GM21423 (cell line): ENCODE data around the gene TCF25.
"Not testable (repeated sequence)": the region's sequence is repeated elsewhere in the genome, so short reads cannot be mapped to it uniquely, and the experiment has no call there.

Source experiments
- ATAC-seq: cut with Tn5 transposase; IDR thresholded peaks from one replicate; pipeline ENCODE4 v1.9.1; 2021; ENCODE audit warnings: mild to moderate bottlenecking, moderate library complexity; ENCODE audit not compliant: unreplicated experiment

Gene TCF25

GRCh38 chr16:89871895-89872294, 1.5 kb upstream of the TCF25 start:
- no peak for ATAC-seq

GRCh38 chr16:89873972-89874689, 739 bp downstream of the TCF25 start:
- peak; percentile 70 for ATAC-seq

- ATAC-seq = not testable (repeated sequence)
These were observed 5.7 kb downstream of the TCF25 start for GRCh38 chr16:89879123-89879522.

GRCh38 chr16:89880477-89881367, 7.3 kb downstream of the TCF25 start:
- no peak for ATAC-seq

- ATAC-seq = no peak
These were observed 8.0 kb downstream of the TCF25 start for GRCh38 chr16:89881368-89881730.

- no peak for ATAC-seq
These were observed 10.1 kb downstream of the TCF25 start for GRCh38 chr16:89883346-89884040.

DNA sequence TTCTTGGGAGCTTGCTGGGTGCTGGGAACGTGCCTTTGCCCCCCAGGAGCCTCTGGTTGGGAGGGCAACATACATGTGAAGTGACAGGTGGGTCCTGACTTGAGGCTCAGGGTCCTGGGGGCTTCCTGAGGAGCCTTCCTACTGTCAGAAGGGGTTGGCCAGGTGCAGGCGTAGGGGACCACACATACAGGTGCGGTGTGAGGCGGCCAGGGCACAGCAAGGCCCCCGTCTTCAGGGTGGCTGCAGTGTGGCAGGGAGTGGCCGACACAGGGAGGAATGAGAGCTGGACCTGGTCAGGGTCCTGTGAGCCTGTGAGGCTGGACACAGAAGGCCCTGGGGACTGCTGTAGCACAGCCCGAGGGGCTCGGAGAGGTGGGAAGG, 10.6 kb downstream of the TCF25 start:
- no peak for ATAC-seq

- ATAC-seq = no peak
These were observed 13.9 kb downstream of the TCF25 start for GRCh38 chr16:89887243-89887642.

GRCh38 chr16:89890200-89890599, 16.8 kb downstream of the TCF25 start:
- ATAC-seq = no peak

GRCh38 chr16:89890886-89891657, 17.7 kb downstream of the TCF25 start:
- ATAC-seq = no peak

DNA sequence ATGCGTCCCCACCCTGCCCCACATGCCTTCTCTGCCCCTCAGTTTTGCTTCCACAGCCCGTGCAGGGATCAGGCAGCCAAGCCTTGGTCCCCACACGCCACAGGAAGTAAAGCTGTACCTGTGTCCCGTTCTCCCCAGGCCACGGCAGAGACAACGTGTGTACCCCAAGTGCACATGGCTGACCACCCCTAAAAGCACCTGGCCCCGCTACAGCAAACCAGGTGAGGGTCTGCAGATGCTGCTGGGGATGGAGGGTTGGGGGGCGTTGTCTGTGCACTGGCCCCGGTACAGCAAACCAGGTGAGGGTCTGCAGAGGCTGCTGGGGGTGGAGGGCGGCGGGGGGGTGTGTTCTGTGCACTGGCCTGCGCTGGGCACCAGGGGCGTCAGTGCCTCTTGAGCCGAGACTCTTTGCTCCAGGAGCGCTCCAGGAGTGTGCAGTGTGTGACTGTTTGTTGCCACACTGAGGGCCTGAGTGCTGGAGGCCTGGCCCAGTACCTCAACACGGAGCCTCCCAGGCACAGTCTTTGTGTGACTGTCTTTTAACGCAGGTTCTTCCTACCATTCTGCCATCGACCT, 18.8 kb downstream of the TCF25 start:
- no peak for ATAC-seq

DNA sequence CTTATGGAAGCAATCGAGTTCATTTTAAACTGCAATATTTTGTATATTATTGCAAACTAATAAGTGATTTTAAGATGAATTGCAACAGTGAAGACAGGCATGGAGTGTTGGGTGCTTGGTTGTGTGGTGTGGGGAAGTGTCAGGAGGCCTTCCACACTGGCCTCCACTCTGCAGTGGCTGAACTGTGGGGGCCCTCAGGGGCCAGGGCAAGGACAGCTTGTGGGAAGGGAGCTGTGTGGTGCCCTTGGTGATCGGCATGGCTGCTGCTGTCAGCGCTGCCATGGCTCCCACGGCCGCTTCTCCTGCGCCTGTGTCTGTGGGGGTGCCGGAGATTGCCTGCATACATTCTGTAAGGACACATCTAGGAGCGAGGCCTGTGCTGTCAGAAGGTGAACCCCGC, 19.2 kb downstream of the TCF25 start:
- ATAC-seq = no peak

DNA sequence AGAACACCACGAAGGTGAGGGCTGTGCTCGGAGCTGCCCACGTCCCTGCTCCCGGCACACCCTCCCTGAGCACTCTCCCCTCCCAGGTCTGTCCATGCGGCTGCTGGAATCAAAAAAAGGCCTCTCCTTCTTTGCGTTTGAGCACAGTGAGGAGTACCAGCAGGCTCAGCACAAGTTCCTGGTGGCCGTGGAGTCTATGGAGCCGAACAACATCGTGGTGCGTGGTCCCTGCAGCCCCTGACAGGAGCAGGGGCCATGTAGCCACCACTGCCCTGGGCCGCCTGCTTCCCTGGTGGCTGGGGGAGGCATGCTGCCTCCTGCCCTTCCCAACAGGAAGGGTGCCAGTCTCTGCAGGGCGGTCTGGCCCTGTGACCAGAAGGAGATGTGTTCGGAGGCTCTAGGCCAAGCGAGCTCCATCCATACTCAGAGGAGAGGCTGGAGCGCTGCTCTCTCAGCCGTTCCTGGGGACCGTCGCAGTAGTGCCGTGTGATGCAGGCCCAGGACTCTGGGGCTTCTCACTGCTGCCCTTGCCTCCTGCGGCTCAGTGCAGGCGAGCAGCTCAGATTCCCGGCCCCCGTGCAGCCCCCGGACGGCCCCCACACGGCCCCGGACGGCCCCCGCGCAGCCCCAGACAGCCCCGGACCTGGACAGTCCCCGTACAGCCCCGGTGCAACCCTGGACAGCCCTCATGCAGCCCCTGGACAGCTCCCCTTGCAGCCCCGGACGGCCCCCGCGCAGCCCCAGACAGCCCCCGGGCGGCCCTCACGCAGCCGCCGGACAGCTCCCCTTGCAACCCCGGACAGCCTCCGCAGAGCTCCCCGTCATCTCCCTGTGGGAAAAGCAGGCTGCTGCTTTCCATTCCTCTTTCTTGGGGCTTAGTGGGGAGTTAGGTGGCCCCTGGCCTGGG, 20.5 kb downstream of the TCF25 start:
- ATAC-seq = no peak

DNA sequence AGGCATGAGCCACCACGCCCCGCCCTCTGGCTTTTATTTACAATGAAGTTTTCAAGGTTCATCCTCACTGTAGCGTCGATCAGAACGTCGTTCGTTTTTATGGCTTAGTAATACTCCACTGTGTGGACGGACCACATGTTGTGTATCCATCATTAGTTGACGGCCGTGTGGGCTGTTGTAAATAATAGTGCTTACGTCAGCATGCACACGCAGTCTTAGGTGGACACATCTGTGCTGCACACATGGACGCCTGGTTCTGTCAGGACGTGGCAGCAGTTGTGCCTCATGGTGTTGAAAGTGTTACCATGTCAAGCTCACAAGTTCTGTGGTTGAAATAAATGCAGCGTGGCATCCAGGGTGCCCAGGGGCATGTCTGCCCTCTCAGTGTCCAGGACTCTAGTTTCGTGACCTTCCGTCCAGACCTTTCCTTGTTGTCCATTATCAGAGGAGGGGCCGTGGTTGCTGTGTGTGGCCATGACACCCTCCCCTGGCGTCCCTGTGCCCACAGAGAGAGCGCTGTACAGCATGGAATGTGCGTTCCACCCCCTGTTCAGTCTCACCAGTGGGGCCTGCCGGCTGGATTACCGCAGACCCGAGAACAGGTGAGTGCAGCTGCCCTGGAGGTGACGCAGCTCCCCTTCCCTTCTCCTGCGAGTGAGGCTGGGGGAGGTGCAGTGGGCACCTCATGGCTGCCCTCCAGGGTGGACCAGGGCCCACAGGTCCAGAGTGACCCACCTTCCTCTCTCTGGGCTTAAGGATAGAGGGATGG, 22.3 kb downstream of the TCF25 start:
- ATAC-seq = no peak

GRCh38 chr16:89897204-89897603, 23.8 kb downstream of the TCF25 start:
- ATAC-seq = no peak

GRCh38 chr16:89898201-89898967, 25.0 kb downstream of the TCF25 start:
- no peak for ATAC-seq

- ATAC-seq = no peak
These were observed 26.6 kb downstream of the TCF25 start for GRCh38 chr16:89899879-89900481.

DNA sequence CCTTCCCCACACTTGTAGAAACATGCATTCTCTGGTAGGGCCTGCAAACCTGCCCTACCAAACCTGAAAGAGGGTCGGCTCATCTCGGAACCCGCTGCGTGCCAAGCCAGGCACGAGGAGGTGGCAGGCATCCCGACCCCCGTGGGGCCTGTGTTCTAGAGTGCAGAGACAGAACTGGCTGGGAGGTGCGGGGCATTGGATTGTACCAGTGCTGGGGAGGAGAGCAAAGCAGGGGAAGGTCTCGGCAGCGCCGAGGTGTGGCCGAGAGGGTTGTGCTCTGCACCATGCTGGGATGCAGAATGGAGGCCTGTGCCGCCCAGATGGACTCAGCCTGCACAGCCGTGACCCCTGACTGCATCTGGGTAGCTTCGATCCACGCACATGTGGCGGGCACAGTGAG, 27.5 kb downstream of the TCF25 start:
- ATAC-seq = no peak
